IMR-90 (cell line): ENCODE data around the gene SLC41A1. TPM values are rescaled to one million over a fixed set of nuclear protein-coding genes. Genes with fewer than 3 reads are reported as not detected.

Source experiments
- ATAC-seq: fragments of 200-7000 bp; cut with Tn5 transposase; 2 replicates; pipeline ENCODE4 v1.9.1; 2020; ENCODE audit warnings: low read depth, mild to moderate bottlenecking, moderate library complexity
- BruUV-seq: library from RNA; stranded (reverse); fragments of 400-500 nt; replicated peaks from 2 replicates; lab custom pipeline; 2021; lab: Mats Ljungman, UMichigan
- CTCF ChIA-PET: fragments of 300-600 bp; formaldehyde crosslinking; extraction: SDS; loops from one replicate; lab custom pipeline; 2021; ENCODE audit warnings: antibody characterized with exemption; lab: Yijun Ruan, JAX
- POLR2A ChIA-PET: fragments of 300-600 bp; sonication (Branson Sonifier 250); formaldehyde crosslinking; loops from one replicate; lab custom pipeline; 2022; ENCODE audit warnings: antibody characterized with exemption; ENCODE audit not compliant: unreplicated experiment; lab: Charles Lee
- DNase-seq: peaks from one replicate; pipeline ENCODE4 v3.0.0; 2013
- H2AFZ ChIP-seq: replicated peaks from 2 replicates; pipeline ENCODE3; 2013; ENCODE audit warnings: low read length, mild to moderate bottlenecking; ENCODE audit not compliant: poor library complexity
- H2AK5ac ChIP-seq: 2 replicates; pipeline ENCODE4 v1.6.1; 2013; ENCODE audit warnings: low read depth, low read length, inconsistent platforms
- H2AK9ac ChIP-seq: replicated peaks from 2 replicates; pipeline ENCODE3; 2013; ENCODE audit warnings: mild to moderate bottlenecking, low read depth, low read length, moderate library complexity; ENCODE audit not compliant: poor library complexity
- H2BK120ac ChIP-seq: 2 replicates; pipeline ENCODE4 v1.6.1; 2013; ENCODE audit warnings: low read depth, low read length, inconsistent platforms
- H2BK15ac ChIP-seq: 3 replicates; pipeline ENCODE4 v1.6.1; 2013; ENCODE audit warnings: low read depth, low read length, inconsistent platforms
- H2BK20ac ChIP-seq: 2 replicates; pipeline ENCODE4 v1.6.1; 2013; ENCODE audit warnings: low read depth, mild to moderate bottlenecking, inconsistent platforms, low read length, moderate library complexity
- H2BK5ac ChIP-seq: 2 replicates; pipeline ENCODE4 v1.6.1; 2013; ENCODE audit warnings: mild to moderate bottlenecking, low read depth, low read length, inconsistent platforms; ENCODE audit not compliant: poor library complexity, severe bottlenecking
- H3K14ac ChIP-seq: replicated peaks from 2 replicates; pipeline ENCODE4 v1.6.1; 2013; ENCODE audit warnings: low read depth, low read length, inconsistent platforms
- H3K18ac ChIP-seq: 2 replicates; pipeline ENCODE4 v1.6.1; 2013; ENCODE audit warnings: low read depth, low read length, control low read depth
- H3K23ac ChIP-seq: 2 replicates; pipeline ENCODE4 v1.6.1; 2013; ENCODE audit warnings: low read depth, low read length, inconsistent platforms
- H3K27ac ChIP-seq: 2 replicates; pipeline ENCODE4 v1.5.1; 2013; ENCODE audit warnings: mild to moderate bottlenecking, control low read depth, low read length; ENCODE audit not compliant: insufficient read depth
- H3K27me3 ChIP-seq: 2 replicates; pipeline ENCODE4 v1.6.1; 2013; ENCODE audit warnings: low read length; ENCODE audit not compliant: control insufficient read depth, insufficient read depth
- H3K36me3 ChIP-seq: 2 replicates; pipeline ENCODE4 v1.6.1; 2013; ENCODE audit warnings: low read length, mixed read lengths; ENCODE audit not compliant: control insufficient read depth, insufficient read depth
- H3K4ac ChIP-seq: 2 replicates; pipeline ENCODE4 v1.6.1; 2013; ENCODE audit warnings: low read depth, low read length, inconsistent platforms
- H3K4me1 ChIP-seq: 2 replicates; pipeline ENCODE4 v1.6.1; 2013; ENCODE audit warnings: low read length, mixed read lengths; ENCODE audit not compliant: control insufficient read depth, insufficient read depth
- H3K4me2 ChIP-seq: 2 replicates; pipeline ENCODE4 v1.6.1; 2013; ENCODE audit warnings: low read depth, mild to moderate bottlenecking, control low read depth, low read length, moderate library complexity
- H3K4me3 ChIP-seq: 2 replicates; pipeline ENCODE4 v1.5.1; 2013; ENCODE audit warnings: low read depth, mild to moderate bottlenecking, control low read depth, low read length, moderate library complexity; ENCODE audit not compliant: insufficient read depth
- H3K56ac ChIP-seq: 2 replicates; pipeline ENCODE4 v1.6.1; 2013; ENCODE audit warnings: low read length, inconsistent platforms; ENCODE audit not compliant: insufficient read depth; ENCODE audit errors: extremely low read depth
- H3K79me1 ChIP-seq, 2 experiments: 2 replicates each; pipeline ENCODE4 v1.6.1; 2013; ENCODE audit warnings: low read length in 2 of 2, inconsistent platforms in 1 of 2, low read depth in 1 of 2
- H3K9ac ChIP-seq: 2 replicates; pipeline ENCODE4 v1.6.1; 2013; ENCODE audit warnings: low read depth, low read length, control low read depth
- H3K9me1 ChIP-seq: 2 replicates; pipeline ENCODE4 v1.6.1; 2013; ENCODE audit warnings: low read length, inconsistent platforms; ENCODE audit not compliant: insufficient read depth
- H3K9me3 ChIP-seq: 2 replicates; pipeline ENCODE4 v1.6.1; 2013; ENCODE audit warnings: low read length; ENCODE audit not compliant: control insufficient read depth, insufficient read depth
- H4K20me1 ChIP-seq: 2 replicates; pipeline ENCODE4 v1.6.1; 2013; ENCODE audit warnings: low read length, inconsistent platforms; ENCODE audit not compliant: insufficient read depth
- H4K5ac ChIP-seq: 2 replicates; pipeline ENCODE4 v1.6.1; 2013; ENCODE audit warnings: mild to moderate bottlenecking, low read depth, low read length, control low read depth
- H4K8ac ChIP-seq, 2 experiments: 2 replicates each; pipeline ENCODE4 v1.6.1; 2013; ENCODE audit warnings: low read depth in 2 of 2, low read length in 2 of 2, control low read depth in 1 of 2, inconsistent platforms in 1 of 2
- H4K91ac ChIP-seq: 2 replicates; pipeline ENCODE4 v1.6.1; 2013; ENCODE audit warnings: low read depth, low read length, inconsistent platforms; ENCODE audit not compliant: insufficient read depth
- BHLHE40 ChIP-seq: fragments of 150-350 bp; IDR thresholded peaks from 2 replicates; pipeline ENCODE4 v1.6.1; 2016; ENCODE audit warnings: mild to moderate bottlenecking, low read depth, low read length
- CTCF ChIP-seq: conservative IDR thresholded peaks from 2 replicates; pipeline ENCODE4 v1.5.1; 2012; ENCODE audit warnings: mild to moderate bottlenecking, low read depth, low read length, improper control_type of control experiment
- MAZ ChIP-seq: IDR thresholded peaks from 2 replicates; pipeline ENCODE4 v1.6.1; 2012; ENCODE audit warnings: low read depth, mild to moderate bottlenecking, low read length, improper control_type of control experiment, moderate library complexity, borderline replicate concordance
- USF2 ChIP-seq: fragments of 150-350 bp; IDR thresholded peaks from 2 replicates; pipeline ENCODE4 v1.6.1; 2017; ENCODE audit warnings: mild to moderate bottlenecking, antibody characterized with exemption, low read length, low read depth
- WGBS, 2 experiments: methylation state at CpG; one replicate each; pipeline versions ENCODE4 v1.1.5 to v1.1.7; 2013; ENCODE audit warnings: missing lambda C conversion rate in 2 of 2; ENCODE audit not compliant: insufficient read length in 1 of 2; ENCODE audit errors: extremely low coverage in 2 of 2; 5-methylcytosine and 5-hydroxymethylcytosine counted together
- dilution Hi-C: fragments of 300-500 bp; cut with HindIII; formaldehyde crosslinking; loops from one replicate; pipeline ENCODE4 v1.14.3; 2018; ENCODE audit warnings: low sequenced_read_pairs; ENCODE audit not compliant: unreplicated experiment
- in situ Hi-C: fragments of 300-500 bp; cut with MboI; formaldehyde crosslinking; loops from 3 replicates; pipeline ENCODE4 v1.14.3; 2019; ENCODE audit warnings: low sequenced_read_pairs, inconsistent platforms, mixed read lengths
- intact Hi-C: fragments of 100-400 bp; cut with micrococcal nuclease; formaldehyde crosslinking; loops from 2 replicates; pipeline ENCODE4 v1.10.0; 2022
- polyA plus RNA-seq, 3 experiments: library from polyadenylated mRNA; depleted of rRNA; stranded (reverse); fragments of >200 nt; gene quantifications; 2 replicates each; pipeline ENCODE4 v1.2.3, GENCODE V29; 2012; ENCODE audit warnings: low replicate concordance in 1 of 3
- total RNA-seq: library from RNA; depleted of rRNA; stranded (reverse); fragments of >200 nt; gene quantifications from 2 replicates; pipeline ENCODE4 v1.2.3, GENCODE V29; 2012

SLC41A1 gene
- total and polyA plus RNA-seq, 2 of the 4 experiments (the other 2 are of a cell fraction): 6.3 to 26.3 TPM

DNA sequence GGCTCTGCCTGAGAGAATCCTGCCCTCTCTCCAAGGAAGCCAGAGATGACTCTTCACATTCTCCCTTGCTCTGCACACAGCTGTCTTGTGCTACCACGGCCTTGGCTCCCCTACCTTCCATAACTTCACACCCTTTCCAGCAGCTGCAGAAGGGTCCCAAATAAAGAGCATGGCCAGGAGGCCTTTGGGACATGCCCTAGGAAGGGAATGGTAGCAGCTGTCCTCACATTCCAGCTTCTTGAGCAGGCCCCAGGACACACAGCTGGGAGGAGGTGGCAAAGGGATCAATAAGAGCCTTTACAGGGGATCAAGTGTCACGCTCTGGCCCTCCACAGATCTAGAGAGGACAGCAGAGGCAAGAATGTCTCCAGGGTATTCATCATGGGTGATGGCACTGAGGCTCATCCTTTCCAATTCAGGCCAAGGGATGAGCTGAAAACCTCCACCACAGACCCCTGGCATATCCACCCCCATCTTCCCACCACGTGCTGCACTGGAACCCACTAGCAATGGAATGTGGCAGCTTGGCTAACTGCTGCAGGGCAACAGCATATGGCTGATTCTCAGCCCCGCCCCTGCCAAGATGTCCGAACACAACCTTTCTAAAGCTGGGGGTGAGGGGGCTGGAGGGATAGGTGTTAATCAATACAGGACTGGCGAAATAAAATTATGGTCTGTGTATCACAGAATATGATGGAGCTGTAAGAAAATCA, 19.9 kb downstream of the SLC41A1 start:
- CTCF ChIA-PET: interaction anchor here (1.2 to 4.5 kb wide), 3 partner anchors 114 to 184 kb away, joined by 3 to 50 read pairs (median 4); no protein-coding TSS in a partner anchor
- Histone ChIP-seq H3K79me1 (no peaks in the 10 kb centered on the region), H2AK5ac (no peak overlapping the region), H3K4me3 (no peak overlapping the region), H4K20me1 (no peaks in the 10 kb centered on the region), H2AK9ac (no peak overlapping the region), H2BK20ac (no peak overlapping the region), H4K8ac (no peak overlapping the region), H3K27me3 (no peaks in the 10 kb centered on the region), H3K27ac (no peak overlapping the region), H3K14ac (no peak overlapping the region), H2BK15ac (no peak overlapping the region), H2BK120ac (no peak overlapping the region), H3K4me1 (no peaks in the 10 kb centered on the region), H4K91ac (no peak overlapping the region), H3K36me3 (peaks cover 47% of the 10 kb centered on the region), H2AFZ (no peak overlapping the region), H2BK5ac (no peak overlapping the region), H3K9me1 (no peaks in the 10 kb centered on the region), H3K4me2 (no peak overlapping the region), H3K9ac (no peak overlapping the region), H3K56ac (no peak overlapping the region), H3K4ac (no peak overlapping the region), H3K9me3 (no peaks in the 10 kb centered on the region), H4K5ac (no peak overlapping the region), H3K23ac (no peak overlapping the region), H3K18ac (no peak overlapping the region)
- intact Hi-C loops (no loop called here), in situ Hi-C loops (loop anchor here (5.0 to 10.0 kb wide), 3 partner anchors 119 to 312 kb away; no protein-coding TSS in a partner anchor), dilution Hi-C loops (no loop called here)
- no peak for ATAC-seq
- TF ChIP-seq BHLHE40 (no peak), MAZ (no peak), CTCF (no peak), USF2 (no peak)
- POLR2A ChIA-PET: interaction anchor here (0.5 kb wide), 1 partner anchor 1979 kb away, joined by 3 read pairs; no protein-coding TSS in a partner anchor
- no peak for DNase-seq
- BruUV-seq: no TSS peak
- 86% methylated on average over 1 of the region's 6 CpGs; no CpG with 5 or more reads in 1 of the 2 experiments for WGBS, 2 experiments
